ENCODE results near the gene BACH2.

Gene BACH2

GRCh38 chr6:90278129-90278528, 18.5 kb downstream of the BACH2 start:
- no peak for DNase-seq (ENCODE audit: low spot score)

GRCh38 chr6:90277302-90278011, 19.2 kb downstream of the BACH2 start:
- DNase-seq (ENCODE audit: low spot score), result no peak

DNA sequence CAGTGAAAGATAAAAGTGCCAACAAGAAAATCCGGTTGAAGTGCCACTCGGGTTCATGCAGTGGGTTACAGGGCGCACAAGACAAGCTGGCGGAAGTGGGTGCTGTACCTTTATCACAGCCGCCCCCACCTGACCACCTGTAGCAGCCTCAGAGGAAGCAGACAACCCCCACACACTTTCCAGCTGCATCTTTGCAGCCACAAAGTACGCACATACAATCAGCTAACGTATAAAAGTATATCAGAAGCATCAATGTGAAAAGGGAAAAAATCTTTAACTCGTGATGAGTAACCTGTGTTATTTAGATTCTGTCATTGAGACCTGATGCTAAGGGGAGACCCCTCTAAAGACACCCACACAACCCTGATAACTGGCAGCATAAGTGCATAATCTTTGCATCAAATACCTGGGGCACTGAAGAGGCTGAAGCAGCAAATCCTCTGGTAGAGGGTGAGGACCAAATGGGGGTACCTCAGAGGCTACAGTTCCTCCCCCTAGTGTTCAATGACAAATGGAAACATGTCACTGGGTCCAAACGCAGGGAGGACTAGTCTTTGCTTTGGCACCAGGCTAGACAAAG, 22.1 kb downstream of the BACH2 start:
- peak; percentile 72 for DNase-seq (ENCODE audit: low spot score)

- DNase-seq (ENCODE audit: low spot score), result no peak
These were observed 22.8 kb downstream of the BACH2 start for GRCh38 chr6:90273863-90274262.

- no peak for DNase-seq (ENCODE audit: low spot score)
These were observed 23.7 kb downstream of the BACH2 start for GRCh38 chr6:90272895-90273294.

GRCh38 chr6:90271831-90272230, 24.8 kb downstream of the BACH2 start:
- DNase-seq (ENCODE audit: low spot score), result no peak

GRCh38 chr6:90269334-90269733, 27.3 kb downstream of the BACH2 start:
- no peak for DNase-seq (ENCODE audit: low spot score)

GRCh38 chr6:90268178-90268577, 28.5 kb downstream of the BACH2 start:
- DNase-seq (ENCODE audit: low spot score), result no peak

DNA sequence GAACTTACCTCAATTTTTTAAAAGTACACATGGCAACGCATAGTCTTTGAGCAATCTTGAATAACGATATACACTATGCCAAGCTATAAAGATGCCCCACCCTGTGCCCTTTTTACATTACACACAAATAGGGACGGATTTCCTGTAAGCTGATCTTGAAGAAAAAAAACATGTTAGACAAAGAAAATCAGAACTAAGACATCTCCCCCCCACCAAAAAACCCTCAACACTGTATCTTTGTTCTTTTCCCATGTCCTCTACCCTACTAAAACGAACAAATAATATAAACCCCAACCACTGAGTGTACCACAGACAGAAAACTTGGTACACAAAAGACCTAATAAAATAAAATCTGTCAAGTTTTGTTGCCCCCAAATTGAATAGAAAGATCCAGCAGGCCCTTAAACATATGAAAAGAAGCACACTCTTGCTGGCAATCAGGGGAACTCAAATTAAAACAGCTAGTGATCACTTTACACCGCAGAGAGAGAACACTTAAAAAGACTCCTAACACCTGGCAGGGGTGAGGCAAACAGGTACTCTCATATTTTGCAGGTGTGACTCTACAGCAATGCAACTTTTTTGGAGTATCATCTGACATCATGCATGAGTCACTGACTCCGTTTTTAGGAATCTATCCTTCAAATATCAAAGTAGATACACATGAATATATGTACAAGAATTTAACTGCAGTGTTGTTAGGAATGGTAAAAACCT, 29.6 kb downstream of the BACH2 start:
- DNase-seq (ENCODE audit: low spot score), result no peak

DNA sequence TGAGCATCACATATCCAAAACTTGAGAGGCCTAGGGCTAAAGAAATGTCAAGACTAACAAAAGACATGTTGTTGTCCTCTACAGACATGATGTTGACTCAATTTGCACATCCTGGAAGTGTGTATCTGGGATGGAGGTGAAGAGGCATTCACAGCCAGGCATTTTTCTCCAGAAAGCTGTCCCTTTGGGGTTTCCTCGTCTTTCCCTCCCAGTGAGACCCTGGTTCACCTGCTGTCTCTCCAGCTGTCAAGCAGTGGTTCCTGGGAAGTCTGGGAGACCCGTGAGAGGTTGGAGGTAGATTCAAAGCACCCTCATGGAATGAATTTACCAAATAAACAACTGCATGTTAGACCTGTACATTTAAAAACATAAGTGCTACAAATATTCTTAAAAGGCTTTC, 32.1 kb downstream of the BACH2 start:
- DNase-seq (ENCODE audit: low spot score), result no peak

DNA sequence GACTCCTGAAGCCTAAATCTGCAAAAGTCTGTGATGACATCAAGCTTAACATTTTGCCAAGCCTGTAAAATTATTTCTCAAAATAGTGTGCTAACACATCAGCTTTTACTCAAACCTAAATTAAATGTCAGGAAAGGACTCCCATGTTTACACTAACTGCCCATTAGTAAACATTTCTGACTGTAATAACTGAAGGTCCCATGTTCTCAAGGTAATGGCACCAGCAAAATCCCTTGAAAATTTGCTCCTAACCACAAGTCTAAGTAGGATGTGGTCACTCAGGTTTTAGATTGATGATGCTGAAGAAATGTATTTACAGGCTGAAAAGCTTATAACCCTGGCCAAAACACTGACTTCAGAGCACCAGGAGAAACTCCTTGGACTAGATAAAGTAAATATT, 33.0 kb downstream of the BACH2 start:
- no peak for DNase-seq (ENCODE audit: low spot score)

- DNase-seq (ENCODE audit: low spot score), result no peak
These were observed 34.8 kb downstream of the BACH2 start for GRCh38 chr6:90261801-90262200.

DNA sequence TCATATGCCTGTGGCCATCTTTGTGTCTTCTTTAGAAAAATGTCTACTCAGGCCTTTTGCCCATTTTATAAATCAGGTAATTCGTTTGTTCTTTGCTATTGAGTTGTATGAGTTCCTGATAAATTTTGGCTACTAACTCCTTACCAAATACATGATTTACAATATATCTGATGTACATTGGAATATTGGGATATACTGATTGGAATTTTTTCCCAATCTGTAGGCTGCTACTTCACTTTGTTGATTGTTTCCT, 39.2 kb downstream of the BACH2 start:
- DNase-seq (ENCODE audit: low spot score), result no peak

GRCh38 chr6:90256698-90257485, 39.8 kb downstream of the BACH2 start:
- no peak for DNase-seq (ENCODE audit: low spot score)

DNA sequence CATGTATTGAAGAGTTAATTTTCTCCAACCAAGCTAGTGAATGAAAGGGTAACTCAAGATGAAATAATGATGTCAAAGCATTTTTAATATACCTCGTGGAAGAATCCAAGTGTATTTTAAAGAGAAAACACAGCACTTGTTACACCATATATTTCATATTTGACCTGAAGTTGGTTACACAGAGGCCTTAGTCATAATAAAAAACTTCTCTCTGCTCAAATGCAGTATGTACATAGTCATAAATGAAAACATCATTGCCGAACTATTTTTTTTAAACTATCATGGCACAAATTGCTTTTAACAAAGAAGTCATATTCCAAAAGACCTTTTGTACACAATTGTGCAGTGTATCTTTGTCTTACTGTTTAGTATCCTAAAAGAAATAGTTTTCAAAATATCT, 43.0 kb downstream of the BACH2 start:
- no peak for DNase-seq (ENCODE audit: low spot score)

- DNase-seq (ENCODE audit: low spot score), result peak; percentile 72
These were observed 45.2 kb downstream of the BACH2 start for GRCh38 chr6:90251295-90251992.

- no peak for DNase-seq (ENCODE audit: low spot score)
These were observed 46.2 kb downstream of the BACH2 start for GRCh38 chr6:90250405-90250804.

DNA sequence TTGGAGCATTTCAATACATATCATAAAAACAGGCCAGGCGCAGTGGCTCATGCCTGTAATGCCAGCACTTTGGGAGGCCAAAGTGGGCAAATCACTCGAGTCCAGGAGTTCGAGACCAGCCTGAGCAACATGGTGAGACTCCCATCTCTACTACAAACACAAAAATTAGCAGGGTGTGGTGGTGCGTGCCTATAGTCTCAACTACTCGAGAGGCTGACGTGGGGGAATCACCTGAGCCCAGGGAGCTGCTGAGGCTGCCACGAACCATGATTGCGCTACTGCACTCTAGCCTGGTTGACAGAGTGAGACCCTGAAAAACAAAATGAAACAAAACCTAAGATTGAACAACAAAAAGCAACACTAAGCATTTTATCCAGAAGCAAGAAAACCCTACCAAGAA, 47.2 kb downstream of the BACH2 start:
- DNase-seq (ENCODE audit: low spot score), result no peak

- no peak for DNase-seq (ENCODE audit: low spot score)
These were observed 47.6 kb downstream of the BACH2 start for GRCh38 chr6:90249034-90249433.

- no peak for DNase-seq (ENCODE audit: low spot score)
These were observed 49.4 kb downstream of the BACH2 start for GRCh38 chr6:90247262-90247661.

DNA sequence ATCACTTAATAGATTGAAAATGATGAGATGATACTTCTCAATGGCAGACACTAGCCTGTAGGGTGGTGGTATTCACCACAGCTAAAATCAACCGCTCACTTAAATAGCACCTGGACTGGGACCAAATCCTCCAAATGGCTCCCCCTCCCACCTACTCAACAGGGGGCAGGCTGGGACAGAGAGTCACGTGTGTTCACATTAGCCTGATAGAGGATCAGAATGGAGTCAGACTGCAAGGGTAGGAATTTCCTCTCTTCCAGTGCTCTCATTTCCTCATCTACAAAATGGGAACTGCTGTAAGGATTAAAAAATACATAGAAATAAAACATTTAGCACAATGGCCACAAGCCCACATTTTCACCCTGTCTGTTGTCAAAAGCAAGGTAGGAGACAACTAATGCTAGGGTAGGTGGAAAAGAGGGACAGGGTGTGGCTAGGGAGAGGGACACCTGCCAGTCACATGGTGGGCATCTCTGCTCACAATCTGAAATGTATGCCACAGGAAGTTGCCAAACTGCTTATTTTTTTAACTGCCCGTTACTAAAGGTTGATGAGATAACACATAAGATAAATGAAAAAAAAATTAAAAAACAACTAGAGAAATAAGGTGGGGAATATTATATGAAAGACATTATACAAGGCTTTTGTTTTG, 55.3 kb downstream of the BACH2 start:
- DNase-seq (ENCODE audit: low spot score), result peak; percentile 55

Data from NAMALWA (cell line).